Mucosa of descending colon (tissue), 3 donors: ENCODE measurements around the gene PDGFA. TPM values are rescaled to one million over a fixed set of nuclear protein-coding genes. Genes with fewer than 3 reads are reported as not detected.
A peak's percentile ranks its signal among the peaks of the same experiment; 100 is the strongest.

ENCODE experiments used
- ATAC-seq: fragments of 200-7000 bp; cut with Tn5 transposase; one replicate; pipeline ENCODE4 v1.9.1; 2020; ENCODE audit warnings: mild to moderate bottlenecking, moderate library complexity
- DNase-seq, 3 donors: peaks; one replicate each; pipeline ENCODE4 v3.0.0-alpha.2; 2020
- H3K36me3 ChIP-seq: fragments of 200-600 bp; one replicate; pipeline ENCODE4 v1.8.0; 2021; ENCODE audit warnings: low read depth, mild to moderate bottlenecking
- H3K4me1 ChIP-seq: fragments of 200-600 bp; one replicate; pipeline ENCODE4 v1.8.0; 2021; ENCODE audit warnings: low read depth, mild to moderate bottlenecking
- H3K4me3 ChIP-seq: fragments of 200-600 bp; one replicate; pipeline ENCODE4 v1.8.0; 2021; ENCODE audit warnings: mild to moderate bottlenecking
- H3K9me3 ChIP-seq: fragments of 200-600 bp; one replicate; pipeline ENCODE4 v1.8.0; 2021; ENCODE audit warnings: mild to moderate bottlenecking
- intact Hi-C, 2 donors: fragments of 100-400 bp; cut with DNase I in 1 of 2; cut with micrococcal nuclease in 1 of 2; formaldehyde crosslinking; loops; one replicate each; pipeline versions ENCODE4 v1.11.0 to v1.11.1; 2022; cut with DNase I, micrococcal nuclease
- total RNA-seq, 3 donors: library from RNA; stranded (reverse); fragmentation: NEBNext Ultra II Directional in 2 of 3; extraction: Animal tissue kit (Norgen Biotek cat#: 25700) in 2 of 3; gene quantifications; one replicate each; pipeline versions ENCODE4 v1.2.1 to v1.2.4, GENCODE V29; 2021 to 2023
- TF ChIP-seq, protein P1 (sequence below): fragments of 200-600 bp; IDR thresholded peaks from one replicate; pipeline ENCODE4 v1.8.0; 2022; ENCODE audit warnings: antibody characterized with exemption, mild to moderate bottlenecking
- donor health status: DM: no; HTN: no; CAD: no; lungs with moderate emphysema.
- donor health status: DM: no; HTN: no; CAD: no.
- donor health status: DM: no; HTN: yes; CAD: no.

Gene PDGFA
- total RNA-seq, 3 donors from 2014 or later, result 52.7 to 63.0 (median 57.5) TPM

DNA sequence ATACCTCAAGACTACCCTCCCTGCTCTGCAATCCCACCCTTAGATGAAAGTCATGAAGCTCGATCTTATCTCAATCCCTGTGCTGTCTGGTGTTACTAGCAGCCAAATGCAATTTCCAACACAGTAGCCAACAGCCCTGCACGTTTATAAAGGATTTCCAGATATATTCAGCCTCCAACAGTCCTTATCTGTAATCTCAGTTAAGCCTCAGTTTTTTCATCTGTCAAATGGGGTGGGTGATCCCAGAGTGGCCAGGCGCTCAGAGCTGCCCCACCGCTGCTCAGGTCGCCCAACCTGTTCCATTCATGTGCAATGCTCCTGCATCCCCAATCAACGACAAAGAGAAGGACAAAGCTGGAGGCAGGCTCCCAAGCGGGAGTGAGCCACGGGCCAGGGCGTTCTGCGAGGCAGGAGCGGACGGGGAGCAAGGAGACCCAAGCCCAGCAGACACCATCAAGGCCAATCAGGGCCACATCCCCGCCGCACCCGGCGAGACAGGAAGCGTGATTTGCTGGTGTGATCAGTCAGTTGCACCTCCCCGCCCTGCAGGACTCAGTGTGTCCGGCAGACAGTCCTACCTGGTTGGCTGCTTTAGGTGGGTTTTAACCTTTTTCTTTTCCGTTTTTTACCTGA lies 19.7 kb downstream of the PDGFA start:
- intact Hi-C loops, result loop anchor here (10.0 kb wide), 2 partner anchors 165 to 175 kb away; no protein-coding TSS in a partner anchor
- ATAC-seq, result no peak
- H3K4me1 ChIP-seq, result peaks cover 27% of the 10 kb centered on the region
- DNase-seq, result peak in 1 of 3 donors; percentile 31
- H3K9me3 ChIP-seq, result no peaks in the 10 kb centered on the region
- H3K4me3 ChIP-seq, result no peak overlapping the region
- H3K36me3 ChIP-seq, result no peaks in the 10 kb centered on the region
- TF ChIP-seq, protein P1, sequence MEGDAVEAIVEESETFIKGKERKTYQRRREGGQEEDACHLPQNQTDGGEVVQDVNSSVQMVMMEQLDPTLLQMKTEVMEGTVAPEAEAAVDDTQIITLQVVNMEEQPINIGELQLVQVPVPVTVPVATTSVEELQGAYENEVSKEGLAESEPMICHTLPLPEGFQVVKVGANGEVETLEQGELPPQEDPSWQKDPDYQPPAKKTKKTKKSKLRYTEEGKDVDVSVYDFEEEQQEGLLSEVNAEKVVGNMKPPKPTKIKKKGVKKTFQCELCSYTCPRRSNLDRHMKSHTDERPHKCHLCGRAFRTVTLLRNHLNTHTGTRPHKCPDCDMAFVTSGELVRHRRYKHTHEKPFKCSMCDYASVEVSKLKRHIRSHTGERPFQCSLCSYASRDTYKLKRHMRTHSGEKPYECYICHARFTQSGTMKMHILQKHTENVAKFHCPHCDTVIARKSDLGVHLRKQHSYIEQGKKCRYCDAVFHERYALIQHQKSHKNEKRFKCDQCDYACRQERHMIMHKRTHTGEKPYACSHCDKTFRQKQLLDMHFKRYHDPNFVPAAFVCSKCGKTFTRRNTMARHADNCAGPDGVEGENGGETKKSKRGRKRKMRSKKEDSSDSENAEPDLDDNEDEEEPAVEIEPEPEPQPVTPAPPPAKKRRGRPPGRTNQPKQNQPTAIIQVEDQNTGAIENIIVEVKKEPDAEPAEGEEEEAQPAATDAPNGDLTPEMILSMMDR, result no peak

DNA sequence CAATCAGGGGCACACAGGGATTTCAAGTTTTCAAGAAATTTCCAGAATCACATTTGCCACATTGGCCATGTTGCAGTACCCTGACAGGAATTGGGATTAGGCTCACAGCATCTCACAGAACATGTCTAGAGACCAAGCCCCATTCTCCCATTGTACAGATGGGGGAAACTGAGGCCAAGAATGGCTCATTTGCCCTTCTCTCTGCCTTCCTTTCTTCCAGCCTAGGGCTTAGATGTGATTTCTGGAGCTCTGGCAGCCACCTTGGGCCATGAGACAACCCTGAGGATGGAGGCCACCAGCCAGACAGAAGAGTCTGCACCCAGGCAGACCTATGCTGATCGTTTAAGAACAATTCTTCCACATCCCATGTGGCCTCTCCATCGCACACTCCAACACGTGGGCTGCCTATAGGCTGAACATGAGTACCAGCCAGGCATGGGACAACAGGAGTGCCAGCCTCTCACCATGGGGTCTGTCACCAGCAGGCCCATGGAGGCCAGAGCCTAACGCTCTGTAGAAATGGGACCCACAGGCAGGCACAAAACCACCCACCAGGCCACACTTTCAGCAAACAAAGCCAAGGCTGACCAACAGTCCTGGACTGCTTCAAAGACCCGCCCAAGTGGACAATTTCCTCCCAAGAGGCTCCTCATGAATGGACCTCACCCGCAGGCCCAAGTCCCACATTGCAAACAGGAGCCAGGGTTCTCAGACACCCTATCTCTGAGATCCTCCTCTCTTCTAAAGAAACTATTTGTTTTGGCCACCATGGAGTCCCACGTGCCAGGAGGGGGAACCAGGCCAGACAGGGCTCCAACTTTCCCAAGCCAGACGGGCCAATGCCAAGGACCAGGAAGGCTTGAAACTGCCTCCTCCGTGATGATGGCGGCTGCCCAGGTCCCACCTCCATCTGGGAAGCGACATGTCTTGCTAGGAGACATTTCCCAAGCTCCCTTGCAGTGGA lies 20.7 kb downstream of the PDGFA start:
- no peak overlapping the region for H3K4me3 ChIP-seq
- ATAC-seq (no peak), DNase-seq (peak in 2 of 3 donors; percentile 25 to 29)
- peaks cover 18% of the 10 kb centered on the region for H3K4me1 ChIP-seq
- TF ChIP-seq, protein P1, result no peak
- no peaks in the 10 kb centered on the region for H3K9me3 ChIP-seq
- intact Hi-C loops, result no loop called here
- H3K36me3 ChIP-seq, result no peaks in the 10 kb centered on the region

DNA sequence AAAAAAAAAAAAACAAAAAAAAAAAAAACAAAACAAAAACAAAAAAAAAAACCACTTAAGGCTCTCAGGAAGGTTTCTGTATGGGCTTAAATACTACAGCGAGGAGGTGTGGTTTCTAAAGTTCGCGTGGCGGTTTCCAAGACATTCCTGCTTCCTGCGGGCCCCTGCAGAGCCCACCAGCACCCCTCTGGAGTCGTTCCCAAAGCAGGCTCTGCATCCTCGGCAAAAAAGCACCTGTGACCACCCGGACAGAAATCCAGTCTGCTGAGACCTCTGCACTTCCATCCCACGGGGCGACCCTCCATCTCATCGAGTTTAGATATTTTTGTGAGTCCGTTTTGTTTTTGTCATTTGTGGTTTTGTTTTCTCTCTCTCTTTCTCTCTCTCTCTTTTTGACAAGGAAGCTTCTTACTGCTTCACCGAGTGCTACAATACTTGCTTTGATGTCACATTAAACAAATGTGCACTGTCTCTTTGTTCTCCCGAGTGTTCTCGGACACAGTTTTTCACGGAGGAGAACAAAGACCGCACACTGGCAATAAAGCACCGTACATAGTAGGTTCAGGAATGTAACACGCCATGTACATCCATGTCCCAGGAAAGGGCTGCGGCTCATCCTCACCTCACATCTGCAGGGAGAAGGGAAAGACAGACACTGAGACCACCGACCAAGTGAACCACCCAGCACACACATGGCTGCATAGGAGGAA lies 21.5 kb downstream of the PDGFA start:
- H3K4me1 ChIP-seq, result peaks cover 11% of the 10 kb centered on the region
- H3K4me3 ChIP-seq, result no peak overlapping the region
- intact Hi-C loops, result no loop called here
- no peaks in the 10 kb centered on the region for H3K36me3 ChIP-seq
- no peaks in the 10 kb centered on the region for H3K9me3 ChIP-seq
- ATAC-seq (no peak), DNase-seq (peak in 2 of 3 donors; percentile 4 to 9)
- TF ChIP-seq, protein P1, result no peak

DNA sequence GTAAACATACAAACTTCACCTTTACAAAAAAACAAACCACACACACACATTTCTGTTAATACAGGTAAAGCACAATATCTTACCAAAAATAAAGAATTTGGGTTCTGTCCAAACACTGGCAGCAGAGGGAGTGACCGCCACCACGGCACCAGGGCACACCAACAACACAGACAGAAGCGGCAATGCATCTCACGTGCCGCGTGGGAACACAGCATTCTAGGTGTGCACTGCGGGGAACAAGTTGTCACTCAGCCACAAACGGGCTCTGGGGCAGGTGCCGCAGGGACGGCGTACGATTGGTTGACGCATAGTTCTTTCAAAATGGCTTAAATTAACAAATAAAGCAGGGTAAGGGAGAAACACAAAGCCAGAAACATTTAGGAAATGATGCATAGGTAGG lies 22.3 kb downstream of the PDGFA start:
- intact Hi-C loops, result no loop called here
- ATAC-seq (no peak), DNase-seq (peak in 2 of 3 donors; percentile 17 to 18)

More for the DNA sequence above, 22.3 kb downstream of the PDGFA start:
- H3K9me3 ChIP-seq, result no peaks in the 10 kb centered on the region
- H3K4me1 ChIP-seq, result peaks cover 5% of the 10 kb centered on the region
- H3K36me3 ChIP-seq, result no peaks in the 10 kb centered on the region
- H3K4me3 ChIP-seq, result no peak overlapping the region
- TF ChIP-seq, protein P1, result no peak
